Neural cell (in vitro differentiated cells): Measurements from ENCODE around the gene TMCO4. TPM values are rescaled to one million over a fixed set of nuclear protein-coding genes. Genes with fewer than 3 reads are reported as not detected.

Experiments
- H2AFZ ChIP-seq: fragments of 200-600, 300-800 bp; sonication (generic), shearing (Covaris generic); 2 replicates; pipeline ENCODE4 v1.6.0; 2014; ENCODE audit warnings: low read depth, mild to moderate bottlenecking, antibody characterized with exemption, low read length, moderate library complexity
- H3F3A ChIP-seq: fragments of 200-600 bp; shearing (Covaris generic); 2 replicates; pipeline ENCODE4 v1.6.1; 2016; ENCODE audit warnings: mild to moderate bottlenecking, moderate library complexity, mixed read lengths, antibody characterized with exemption, low read length; ENCODE audit not compliant: insufficient read depth, poor library complexity, severe bottlenecking
- H3K27ac ChIP-seq: fragments of 200-600, 300-800 bp; sonication (generic), shearing (Covaris generic); 2 replicates; pipeline ENCODE4 v1.5.1; 2014; ENCODE audit warnings: mild to moderate bottlenecking, low read length, moderate library complexity
- H3K27me3 ChIP-seq: fragments of 300-800, 200-600 bp; sonication (generic), shearing (Covaris generic); 2 replicates; pipeline ENCODE4 v1.6.0; 2014; ENCODE audit warnings: mild to moderate bottlenecking, low read depth, low read length, moderate library complexity; ENCODE audit not compliant: insufficient read depth
- H3K36me3 ChIP-seq: fragments of 300-800, 200-600 bp; sonication (generic), shearing (Covaris generic); 2 replicates; pipeline ENCODE4 v1.5.1; 2014; ENCODE audit warnings: mild to moderate bottlenecking, antibody characterized with exemption, low read length, moderate library complexity; ENCODE audit not compliant: insufficient read depth
- H3K4me2 ChIP-seq: fragments of 300-800, 200-600 bp; sonication (generic), shearing (Covaris generic); 2 replicates; pipeline ENCODE4 v1.6.0; 2014; ENCODE audit warnings: mild to moderate bottlenecking, low read length
- H3K4me3 ChIP-seq: fragments of 300-800, 200-600 bp; sonication (generic), shearing (Covaris generic); 2 replicates; pipeline ENCODE4 v1.5.1; 2014; ENCODE audit warnings: mild to moderate bottlenecking, low read length, moderate library complexity
- H3K79me2 ChIP-seq: fragments of 200-600 bp; shearing (Covaris generic); replicated peaks from 2 replicates; pipeline ENCODE4 v1.6.0; 2014; ENCODE audit warnings: mild to moderate bottlenecking, low read length, moderate library complexity; ENCODE audit not compliant: insufficient read depth
- H3K9ac ChIP-seq: fragments of 300-800, 200-600 bp; sonication (generic), shearing (Covaris generic); 2 replicates; pipeline ENCODE4 v1.6.1; 2016; ENCODE audit warnings: mild to moderate bottlenecking, low read length, mixed read lengths
- H3K9me2 ChIP-seq: fragments of 200-600 bp; shearing (Covaris generic); 2 replicates; pipeline ENCODE4 v1.6.1; 2016; ENCODE audit warnings: mild to moderate bottlenecking, low read length, mixed read lengths; ENCODE audit not compliant: insufficient read depth
- H3K9me3 ChIP-seq: fragments of 200-600, 300-800 bp; sonication (generic), shearing (Covaris generic); 2 replicates; pipeline ENCODE4 v1.6.1; 2016; ENCODE audit warnings: mild to moderate bottlenecking, mixed run types, low read length, moderate library complexity, mixed read lengths
- H4K20me1 ChIP-seq: fragments of 200-600 bp; shearing (Covaris generic); 2 replicates; pipeline ENCODE4 v1.6.1; 2016; ENCODE audit warnings: mild to moderate bottlenecking, mixed run types; ENCODE audit not compliant: insufficient read depth
- EP300 ChIP-seq: fragments of 450-650 bp; conservative IDR thresholded peaks from 2 replicates; pipeline ENCODE4 v1.6.1; 2014; ENCODE audit warnings: antibody characterized with exemption, mild to moderate bottlenecking, moderate library complexity; ENCODE audit not compliant: poor library complexity, severe bottlenecking
- POLR2AphosphoS5 ChIP-seq: IDR thresholded peaks from 2 replicates; pipeline ENCODE4 v1.6.1; 2012
- RAD21 ChIP-seq: fragments of 450-650 bp; conservative IDR thresholded peaks from 2 replicates; pipeline ENCODE4 v1.6.1; 2014; ENCODE audit warnings: antibody characterized with exemption, mild to moderate bottlenecking, moderate library complexity
- REST ChIP-seq: IDR thresholded peaks from 2 replicates; pipeline ENCODE4 v1.6.1; 2012; ENCODE audit warnings: borderline replicate concordance
- SMC3 ChIP-seq: fragments of 450-650 bp; conservative IDR thresholded peaks from 2 replicates; pipeline ENCODE4 v1.6.1; 2014; ENCODE audit warnings: antibody characterized with exemption, mild to moderate bottlenecking, moderate library complexity; ENCODE audit not compliant: poor library complexity
- TAF1 ChIP-seq: IDR thresholded peaks from 2 replicates; pipeline ENCODE4 v1.6.1; 2012; ENCODE audit warnings: low read depth
- polyA plus RNA-seq: library from polyadenylated mRNA; depleted of rRNA; stranded (reverse); fragments of >200 nt; gene quantifications from 2 replicates; pipeline ENCODE4 v1.2.3, GENCODE V29; 2014
- TF ChIP-seq, protein P1 (sequence below): fragments of 450-650 bp; IDR thresholded peaks from 2 replicates; pipeline ENCODE4 v1.5.1; 2014; ENCODE audit warnings: antibody characterized with exemption, mild to moderate bottlenecking, moderate library complexity; ENCODE audit not compliant: poor library complexity, severe bottlenecking

The TMCO4 gene
- polyA plus RNA-seq, 1 donor from 2014 or later, result not detected

GRCh38 chr1:19715334-19716203 is 84.1 kb downstream of the TMCO4 start:
- no peaks in the 10 kb centered on the region for H4K20me1 ChIP-seq
- no peak overlapping the region for H3K4me3 ChIP-seq
- H3K27ac ChIP-seq, result no peak overlapping the region
- no peaks in the 10 kb centered on the region for H3K9me2 ChIP-seq
- H2AFZ ChIP-seq, result no peak overlapping the region
- no peak overlapping the region for H3K9ac ChIP-seq
- H3K27me3 ChIP-seq, result no peaks in the 10 kb centered on the region
- no peaks in the 10 kb centered on the region for H3K9me3 ChIP-seq
- no peaks in the 10 kb centered on the region for H3K36me3 ChIP-seq
- H3K79me2 ChIP-seq, result no peaks in the 10 kb centered on the region
- TF ChIP-seq RAD21 (peak; percentile 66), TAF1 (no peak), SMC3 (peak; percentile 70), EP300 (no peak)
- TF ChIP-seq, protein P1, sequence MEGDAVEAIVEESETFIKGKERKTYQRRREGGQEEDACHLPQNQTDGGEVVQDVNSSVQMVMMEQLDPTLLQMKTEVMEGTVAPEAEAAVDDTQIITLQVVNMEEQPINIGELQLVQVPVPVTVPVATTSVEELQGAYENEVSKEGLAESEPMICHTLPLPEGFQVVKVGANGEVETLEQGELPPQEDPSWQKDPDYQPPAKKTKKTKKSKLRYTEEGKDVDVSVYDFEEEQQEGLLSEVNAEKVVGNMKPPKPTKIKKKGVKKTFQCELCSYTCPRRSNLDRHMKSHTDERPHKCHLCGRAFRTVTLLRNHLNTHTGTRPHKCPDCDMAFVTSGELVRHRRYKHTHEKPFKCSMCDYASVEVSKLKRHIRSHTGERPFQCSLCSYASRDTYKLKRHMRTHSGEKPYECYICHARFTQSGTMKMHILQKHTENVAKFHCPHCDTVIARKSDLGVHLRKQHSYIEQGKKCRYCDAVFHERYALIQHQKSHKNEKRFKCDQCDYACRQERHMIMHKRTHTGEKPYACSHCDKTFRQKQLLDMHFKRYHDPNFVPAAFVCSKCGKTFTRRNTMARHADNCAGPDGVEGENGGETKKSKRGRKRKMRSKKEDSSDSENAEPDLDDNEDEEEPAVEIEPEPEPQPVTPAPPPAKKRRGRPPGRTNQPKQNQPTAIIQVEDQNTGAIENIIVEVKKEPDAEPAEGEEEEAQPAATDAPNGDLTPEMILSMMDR, result peak; percentile 77
- no peaks in the 10 kb centered on the region for H3F3A ChIP-seq
- no peak overlapping the region for H3K4me2 ChIP-seq

DNA sequence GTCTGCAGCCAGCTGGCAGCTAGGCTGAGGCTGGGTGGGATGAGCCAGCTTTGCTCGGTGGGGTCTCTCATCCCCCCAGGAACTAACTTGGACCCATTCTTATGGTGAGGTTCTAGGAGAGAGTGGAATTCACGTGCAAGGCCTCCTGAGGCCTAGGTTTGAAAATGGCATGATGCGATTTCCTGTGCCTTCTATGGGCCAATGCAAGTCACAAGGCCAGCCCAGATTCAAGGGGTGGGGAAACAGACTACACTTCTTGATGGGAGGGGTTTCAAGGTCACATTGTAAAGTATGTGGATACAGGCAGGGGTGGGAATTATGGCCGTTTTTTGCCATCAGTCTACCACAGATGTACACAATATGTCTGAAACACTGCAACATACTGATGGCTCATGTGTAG is 86.8 kb downstream of the TMCO4 start:
- no peaks in the 10 kb centered on the region for H3K27me3 ChIP-seq
- no peak for TF ChIP-seq REST
- H3K79me2 ChIP-seq, result no peaks in the 10 kb centered on the region

DNA sequence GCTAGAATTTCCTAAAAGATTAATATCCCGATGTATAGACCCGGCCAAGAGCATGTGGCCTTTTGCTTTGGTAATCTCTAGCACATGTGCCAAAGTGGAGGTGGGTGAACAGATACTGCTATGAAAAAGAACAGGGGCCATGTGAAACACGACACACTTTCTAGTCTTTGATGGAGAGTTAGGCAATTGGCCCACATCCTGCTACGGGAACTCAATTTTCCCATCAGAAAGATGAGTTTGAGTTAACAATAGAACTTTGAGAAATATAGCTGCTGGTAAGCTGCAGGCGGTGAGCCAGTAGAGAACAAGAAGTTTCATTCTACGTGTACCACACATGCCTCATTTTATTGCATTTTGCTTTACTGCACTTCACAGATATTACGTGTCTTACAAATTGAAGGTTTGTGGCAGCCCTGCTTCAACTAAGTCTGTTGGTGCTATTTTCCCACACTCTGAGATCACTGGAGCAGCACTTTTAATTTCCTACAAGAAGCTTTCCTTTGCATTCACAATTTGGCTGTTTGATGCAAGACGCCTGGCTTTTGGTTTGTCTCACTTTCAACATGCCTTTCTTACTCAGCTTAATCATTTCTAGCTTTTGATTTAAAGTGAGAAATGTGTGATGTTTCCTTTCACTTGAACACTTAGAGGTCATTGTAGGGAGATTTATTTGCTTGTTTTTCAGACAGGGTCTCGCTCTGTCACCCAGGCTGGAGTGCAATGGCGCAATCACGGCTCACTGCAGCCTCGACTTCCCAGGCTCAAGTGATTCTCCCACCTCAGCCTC is 88.7 kb downstream of the TMCO4 start:
- Histone ChIP-seq H3K9me2 (no peaks in the 10 kb centered on the region), H3K27me3 (no peaks in the 10 kb centered on the region), H3K79me2 (no peaks in the 10 kb centered on the region), H4K20me1 (no peaks in the 10 kb centered on the region), H3K4me3 (no peak overlapping the region), H2AFZ (no peak overlapping the region), H3K27ac (no peak overlapping the region), H3K36me3 (no peaks in the 10 kb centered on the region), H3K9ac (no peak overlapping the region), H3F3A (no peaks in the 10 kb centered on the region), H3K9me3 (no peaks in the 10 kb centered on the region), H3K4me2 (no peak overlapping the region)
- TF ChIP-seq RAD21, result no peak
- TF ChIP-seq POLR2AphosphoS5, result no peak

More for the DNA sequence above, 86.8 kb downstream of the TMCO4 start:
- no peak overlapping the region for H3K27ac ChIP-seq
- H3K4me2 ChIP-seq, result no peak overlapping the region
- H3K4me3 ChIP-seq, result no peak overlapping the region
- H3K9me3 ChIP-seq, result no peaks in the 10 kb centered on the region
- no peak overlapping the region for H3K9ac ChIP-seq
- no peaks in the 10 kb centered on the region for H3F3A ChIP-seq
- H3K9me2 ChIP-seq, result no peaks in the 10 kb centered on the region
- no peaks in the 10 kb centered on the region for H3K36me3 ChIP-seq
- no peak overlapping the region for H2AFZ ChIP-seq
- H4K20me1 ChIP-seq, result no peaks in the 10 kb centered on the region
